Cardiac muscle cell (in vitro differentiated cells and primary cell): ENCODE measurements around the gene DLGAP5. TPM values are rescaled to one million over a fixed set of nuclear protein-coding genes. Genes with fewer than 3 reads are reported as not detected.
A peak's percentile ranks its signal among the peaks of the same experiment; 100 is the strongest.

Experiments used
- DNase-seq, 2 donors: peaks; one replicate each; pipeline versions ENCODE4 v3.0.0 to v3.0.0-alpha.2; 2010 to 2017; ENCODE audit warnings: low read depth in 1 of 2, low spot score in 1 of 2
- H3K27ac ChIP-seq: fragments of 200-600 bp; sonication (generic); 2 replicates; pipeline ENCODE4 v1.5.1; 2016
- H3K27me3 ChIP-seq: fragments of 200-600 bp; sonication (generic); 2 replicates; pipeline ENCODE4 v1.6.0; 2016; ENCODE audit warnings: control low read depth
- H3K36me3 ChIP-seq: fragments of 200-600 bp; sonication (generic); 2 replicates; pipeline ENCODE4 v1.5.1; 2016; ENCODE audit warnings: control low read depth
- H3K4me1 ChIP-seq: fragments of 200-600 bp; sonication (generic); 2 replicates; pipeline ENCODE4 v1.8.1; 2017; ENCODE audit warnings: low read depth, mild to moderate bottlenecking, mixed run types
- H3K4me3 ChIP-seq: fragments of 200-600 bp; sonication (generic); 2 replicates; pipeline ENCODE4 v1.5.1; 2016; ENCODE audit warnings: mild to moderate bottlenecking
- H3K9me3 ChIP-seq: fragments of 200-600 bp; sonication (generic); 2 replicates; pipeline ENCODE4 v1.5.1; 2017; ENCODE audit warnings: low read depth, mild to moderate bottlenecking, control low read depth
- polyA plus RNA-seq: library from polyadenylated mRNA; unstranded; fragments of >200 nt; fragmentation: Nextera tagmentation; extraction: Ambion mirVana; gene quantifications from 2 replicates; pipeline ENCODE4 v1.2.1, GENCODE V29; 2016
- total RNA-seq: library from RNA; depleted of rRNA; stranded (reverse); fragments of >200 nt; gene quantifications from 2 replicates; pipeline ENCODE4 v1.2.3, GENCODE V29; 2016
- TF ChIP-seq, protein P1 (sequence below): IDR thresholded peaks from 2 replicates; pipeline ENCODE4 v1.5.1; 2012; ENCODE audit warnings: low read depth, mild to moderate bottlenecking, low read length

DLGAP5 gene
- total and polyA plus RNA-seq, 2 experiments from 2014 or later: 5.9 to 37.4 TPM

DNA sequence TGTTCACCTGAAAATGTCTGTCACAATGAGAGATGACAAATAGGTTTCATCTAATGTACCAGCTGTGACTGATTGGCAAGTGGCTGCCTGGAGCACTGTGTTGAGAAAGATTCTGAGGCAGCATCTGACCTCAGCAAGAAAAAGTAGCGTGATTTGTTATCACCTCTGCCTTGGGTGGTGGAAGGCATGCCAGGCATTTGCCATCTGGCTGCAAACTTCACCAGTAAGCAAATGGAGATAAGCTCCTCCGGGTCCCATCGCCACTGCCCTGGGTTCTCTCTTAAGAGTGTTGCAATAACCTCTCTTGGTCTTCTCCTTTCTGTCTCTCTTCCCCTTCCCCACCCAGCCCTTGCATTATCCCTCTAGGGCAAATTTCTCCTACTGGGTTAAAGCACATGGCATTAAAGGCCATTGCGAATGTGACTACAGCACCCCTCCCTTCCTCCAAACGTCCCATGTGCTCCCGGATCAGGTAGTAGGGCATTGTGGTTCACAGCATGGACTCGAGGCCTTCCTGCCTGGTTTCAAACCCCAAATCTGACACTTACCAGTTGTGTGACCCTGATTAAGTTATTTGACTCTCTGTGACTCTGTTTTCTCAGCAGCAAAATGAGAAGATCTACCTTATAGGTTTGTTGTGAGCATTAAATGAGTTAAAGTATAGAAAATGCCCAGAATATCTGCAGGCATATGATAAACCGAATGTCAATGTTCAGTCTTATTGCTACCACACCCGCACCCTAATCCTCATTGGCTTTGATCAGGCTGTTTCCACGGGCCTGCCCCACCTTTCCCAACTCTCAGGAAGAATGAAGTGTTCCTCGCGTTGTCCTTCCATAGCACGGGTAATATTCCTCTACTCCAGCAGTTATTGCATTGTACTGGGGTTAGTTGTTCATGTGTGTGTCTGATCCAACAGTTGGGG, 70.6 kb downstream of the DLGAP5 start:
- Histone ChIP-seq H3K27ac (no peak overlapping the region), H3K4me3 (no peak overlapping the region), H3K9me3 (no peaks in the 10 kb centered on the region), H3K27me3 (no peaks in the 10 kb centered on the region), H3K36me3 (no peaks in the 10 kb centered on the region), H3K4me1 (peaks cover 23% of the 10 kb centered on the region)
- peak in 1 of 2 donors; percentile 37 for DNase-seq
- TF ChIP-seq, protein P1, sequence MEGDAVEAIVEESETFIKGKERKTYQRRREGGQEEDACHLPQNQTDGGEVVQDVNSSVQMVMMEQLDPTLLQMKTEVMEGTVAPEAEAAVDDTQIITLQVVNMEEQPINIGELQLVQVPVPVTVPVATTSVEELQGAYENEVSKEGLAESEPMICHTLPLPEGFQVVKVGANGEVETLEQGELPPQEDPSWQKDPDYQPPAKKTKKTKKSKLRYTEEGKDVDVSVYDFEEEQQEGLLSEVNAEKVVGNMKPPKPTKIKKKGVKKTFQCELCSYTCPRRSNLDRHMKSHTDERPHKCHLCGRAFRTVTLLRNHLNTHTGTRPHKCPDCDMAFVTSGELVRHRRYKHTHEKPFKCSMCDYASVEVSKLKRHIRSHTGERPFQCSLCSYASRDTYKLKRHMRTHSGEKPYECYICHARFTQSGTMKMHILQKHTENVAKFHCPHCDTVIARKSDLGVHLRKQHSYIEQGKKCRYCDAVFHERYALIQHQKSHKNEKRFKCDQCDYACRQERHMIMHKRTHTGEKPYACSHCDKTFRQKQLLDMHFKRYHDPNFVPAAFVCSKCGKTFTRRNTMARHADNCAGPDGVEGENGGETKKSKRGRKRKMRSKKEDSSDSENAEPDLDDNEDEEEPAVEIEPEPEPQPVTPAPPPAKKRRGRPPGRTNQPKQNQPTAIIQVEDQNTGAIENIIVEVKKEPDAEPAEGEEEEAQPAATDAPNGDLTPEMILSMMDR: no peak

DNA sequence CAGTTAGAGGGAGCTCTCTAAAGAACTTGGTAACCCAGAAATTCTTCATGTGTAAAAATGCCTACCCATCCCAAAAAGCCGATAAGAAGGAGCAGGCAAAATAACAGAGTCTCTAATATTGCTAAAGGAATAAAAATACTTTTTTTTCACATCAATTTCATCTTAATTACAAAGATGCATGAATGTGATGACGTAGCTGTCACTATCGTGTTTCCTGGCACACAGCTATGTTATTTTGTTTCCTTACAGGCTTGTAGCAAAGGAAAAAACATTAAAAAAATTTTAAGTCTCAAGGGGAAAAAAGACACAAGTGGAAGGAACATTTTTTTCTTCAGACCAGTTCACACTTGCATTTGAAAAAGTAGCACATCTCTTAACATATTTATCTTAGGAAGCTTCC, 72.6 kb downstream of the DLGAP5 start:
- Histone ChIP-seq H3K4me1 (peaks cover 19% of the 10 kb centered on the region), H3K27me3 (no peaks in the 10 kb centered on the region), H3K27ac (no peak overlapping the region), H3K4me3 (no peak overlapping the region), H3K36me3 (no peaks in the 10 kb centered on the region), H3K9me3 (no peaks in the 10 kb centered on the region)
- DNase-seq: no peak
- TF ChIP-seq, protein P1: no peak

DNA sequence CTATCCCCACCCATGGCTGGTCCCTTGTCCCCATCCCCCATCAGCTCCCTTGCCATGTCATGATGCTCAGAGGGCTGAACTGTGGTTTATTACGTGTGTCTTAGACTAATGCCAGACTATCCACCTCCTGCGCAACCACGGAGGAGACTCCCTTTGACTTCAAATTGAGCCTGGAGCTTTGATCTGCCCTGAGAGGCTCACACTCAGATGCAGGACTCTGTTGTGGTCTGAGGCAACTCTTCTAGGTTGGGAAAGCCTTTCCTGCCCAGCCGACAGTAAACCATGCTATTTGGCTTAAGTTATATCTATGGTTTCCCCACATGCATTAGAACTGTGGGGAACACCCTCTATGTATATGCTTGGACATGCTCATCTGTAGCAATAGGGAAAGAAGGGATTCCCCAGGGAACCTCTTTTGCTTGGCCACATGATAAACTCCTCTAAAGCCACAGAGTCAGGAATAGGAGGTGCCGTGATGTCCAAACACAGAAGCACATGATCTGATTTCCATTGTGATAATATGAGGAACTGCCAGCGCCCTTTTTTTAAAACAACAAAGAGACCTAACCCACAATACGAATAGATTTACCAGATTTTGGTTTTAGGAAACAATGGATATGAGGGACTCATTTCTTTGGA, 73.5 kb downstream of the DLGAP5 start:
- no peak overlapping the region for H3K4me3 ChIP-seq
- DNase-seq: peak in 1 of 2 donors; percentile 80
- TF ChIP-seq, protein P1: no peak
- H3K27ac ChIP-seq: no peak overlapping the region
- no peaks in the 10 kb centered on the region for H3K36me3 ChIP-seq
- no peaks in the 10 kb centered on the region for H3K27me3 ChIP-seq
- H3K9me3 ChIP-seq: no peaks in the 10 kb centered on the region
- peaks cover 11% of the 10 kb centered on the region for H3K4me1 ChIP-seq

DNA sequence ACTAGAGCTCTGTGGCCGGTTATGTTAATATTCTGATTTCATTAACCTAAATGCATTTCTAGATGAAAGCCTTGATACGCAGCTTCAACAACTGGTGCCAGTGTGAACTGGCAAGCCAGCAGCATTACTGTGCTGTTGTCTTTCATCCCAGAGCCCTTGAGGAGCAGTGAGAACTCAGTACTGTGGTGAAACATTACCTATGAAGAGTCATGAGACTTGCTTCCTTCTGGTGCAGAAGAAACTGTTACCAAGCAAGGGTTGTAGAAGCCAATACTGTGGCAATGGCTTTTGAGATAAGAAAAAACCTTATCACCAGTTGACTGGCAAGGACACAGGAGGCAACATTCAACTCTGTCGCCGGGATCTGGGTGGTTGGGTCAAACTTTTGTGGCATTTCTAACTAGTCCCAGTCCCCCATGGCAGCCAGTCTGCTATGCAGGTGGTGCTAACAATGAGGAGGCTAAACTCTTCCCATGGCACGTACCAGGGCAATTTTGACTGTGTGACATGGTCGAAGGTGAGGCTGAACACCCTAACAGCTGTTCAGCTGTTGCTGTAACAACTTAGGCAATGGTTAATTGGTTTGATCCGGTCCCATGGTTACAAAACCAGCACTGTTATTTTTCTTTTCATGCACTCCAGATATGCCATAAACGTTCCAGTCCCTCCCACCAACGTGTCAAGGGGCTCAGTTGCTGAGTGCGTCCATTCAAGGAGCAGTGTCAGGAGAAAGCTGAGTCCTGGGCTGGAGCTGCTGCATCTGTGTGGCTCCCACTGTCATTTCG, 74.9 kb downstream of the DLGAP5 start:
- Histone ChIP-seq H3K4me3 (no peak overlapping the region), H3K9me3 (no peaks in the 10 kb centered on the region), H3K27ac (no peak overlapping the region), H3K4me1 (no peaks in the 10 kb centered on the region), H3K27me3 (no peaks in the 10 kb centered on the region), H3K36me3 (no peaks in the 10 kb centered on the region)
- TF ChIP-seq, protein P1: no peak
- no peak for DNase-seq

DNA sequence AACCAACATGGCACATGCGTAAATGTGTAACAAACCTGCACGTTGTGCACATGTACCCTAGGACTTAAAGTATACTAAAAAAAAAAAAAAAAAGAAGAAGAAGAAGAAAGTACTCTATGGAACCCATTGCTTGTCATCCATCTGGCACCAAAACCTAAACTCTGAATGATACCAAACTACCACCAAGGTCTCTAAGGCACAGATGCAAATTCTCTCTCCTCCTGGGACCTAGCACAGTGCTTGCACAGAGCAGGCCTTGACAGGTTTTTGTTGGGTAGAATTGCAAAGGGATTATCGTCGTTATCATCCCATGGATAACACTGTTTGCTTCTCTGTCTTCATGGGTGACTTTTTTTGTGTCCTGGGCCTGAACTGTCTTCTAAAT, 75.5 kb downstream of the DLGAP5 start:
- H3K9me3 ChIP-seq: no peaks in the 10 kb centered on the region
- no peak for DNase-seq
- no peaks in the 10 kb centered on the region for H3K4me1 ChIP-seq
- TF ChIP-seq, protein P1: no peak
- no peaks in the 10 kb centered on the region for H3K27me3 ChIP-seq
- H3K27ac ChIP-seq: no peak overlapping the region
- H3K36me3 ChIP-seq: no peaks in the 10 kb centered on the region
- no peak overlapping the region for H3K4me3 ChIP-seq
